Body of pancreas (tissue), 4 donors: Measurements from ENCODE around the gene ZNF516.

Source experiments
- CTCF ChIP-seq, 7 experiments: fragments of 450-650 bp in 4 of 7; fragments of 200-600 bp in 3 of 7; sonication (generic) in 3 of 7; IDR thresholded peaks; one replicate each; pipeline ENCODE4 v1.5.1; 2016 to 2019; ENCODE audit warnings: antibody characterized with exemption in 7 of 7
- POLR2A ChIP-seq, 3 donors: fragments of 450-650 bp; IDR thresholded peaks; one replicate each; pipeline ENCODE4 v1.6.1; 2016; ENCODE audit warnings: antibody characterized with exemption in 3 of 3, mild to moderate bottlenecking in 2 of 3

DNA sequence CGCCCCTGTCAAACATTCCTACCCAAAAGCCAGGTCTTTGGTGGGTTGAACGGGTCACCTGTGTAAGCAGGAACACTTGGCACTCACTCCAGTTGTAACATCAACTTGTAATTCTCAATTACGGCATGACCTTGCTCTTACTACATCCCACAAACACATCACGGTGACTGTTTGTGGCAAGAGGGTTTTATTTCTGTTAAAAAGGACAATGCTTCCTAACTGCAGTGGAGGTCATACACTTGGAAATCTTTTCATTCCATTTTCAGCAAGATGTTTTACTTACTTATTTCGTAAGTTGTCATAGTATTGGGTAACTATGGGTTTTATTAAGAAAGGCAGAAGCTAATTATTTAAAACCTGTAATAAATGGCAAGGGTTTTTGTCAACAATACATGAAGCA lies 126.1 kb downstream of the ZNF516 start:
- TF ChIP-seq CTCF (IDR thresholded peaks at IDR 0.05) (no peak), POLR2A (IDR thresholded peaks at IDR 0.05) (no peak)
